ENCODE data around the gene TYROBP. TPM values are rescaled to one million over a fixed set of nuclear protein-coding genes. Genes with fewer than 3 reads are reported as not detected.

The TYROBP gene
- total RNA-seq, 4 donors from 2014 or later = 41.4 to 122 (median 117) TPM

- H3K4me1 ChIP-seq = peaks cover 0 to 51% (median 25%) of the 10 kb centered on the region in 4 donors
- no peaks in the 10 kb centered on the region for H3K27me3 ChIP-seq
- peak overlapping the region in 3 of 4 donors; percentile 8 to 94 (median 93) for H3K27ac ChIP-seq
- no peak overlapping the region for H3K4me3 ChIP-seq
- no peak for TF ChIP-seq EP300 (IDR thresholded peaks at IDR 0.05)
- WGBS, 2 donors = 71 to 79% methylated on average over 6 of the region's 6 CpGs
- DNase-seq (ENCODE audit: low spot score in 2 of 2) = no peak
- no peaks in the 10 kb centered on the region for H3K36me3 ChIP-seq
- no peaks in the 10 kb centered on the region for H3K9me3 ChIP-seq
Observed at GRCh38 chr19:35905178-35905727, 2.8 kb downstream of the TYROBP start.

- DNase-seq (ENCODE audit: low spot score in 2 of 2) = peak in 1 of 2 donors; percentile 12
- Histone ChIP-seq H3K36me3 (no peaks in the 10 kb centered on the region), H3K27me3 (peaks cover 0 to 3% of the 10 kb centered on the region in 2 donors), H3K4me3 (no peak overlapping the region), H3K9me3 (no peaks in the 10 kb centered on the region), H3K27ac (peak overlapping the region in 3 of 4 donors; percentile 92 to 94 (median 93)), H3K4me1 (peaks cover 0 to 51% (median 25%) of the 10 kb centered on the region in 4 donors)
- 75 to 87% methylated on average over 10 of the region's 10 CpGs for WGBS, 2 donors
- TF ChIP-seq EP300 (IDR thresholded peaks at IDR 0.05) (peak in 1 of 2 donors; percentile 42), POLR2A (IDR thresholded peaks at IDR 0.05) (no peak)
Observed at GRCh38 chr19:35904311-35905068, 3.6 kb downstream of the TYROBP start.

GRCh38 chr19:35903550-35904179 lies 4.4 kb downstream of the TYROBP start:
- Histone ChIP-seq H3K36me3 (no peaks in the 10 kb centered on the region), H3K27ac (peak overlapping the region in 3 of 4 donors; percentile 92 to 94 (median 93)), H3K9me3 (no peaks in the 10 kb centered on the region), H3K4me1 (peaks cover 0 to 56% (median 28%) of the 10 kb centered on the region in 4 donors), H3K27me3 (peaks cover 0 to 3% of the 10 kb centered on the region in 2 donors), H3K4me3 (peak overlapping the region in 3 of 4 donors; percentile 4 to 80 (median 25))
- DNase-seq (ENCODE audit: low spot score in 2 of 2) = peak; percentile 43 to 57
- TF ChIP-seq EP300 (IDR thresholded peaks at IDR 0.05) = peak in 1 of 2 donors; percentile 74
- TF ChIP-seq CTCF (IDR thresholded peaks at IDR 0.05) = no peak
- peak; percentile 35 to 56 for TF ChIP-seq POLR2A (IDR thresholded peaks at IDR 0.05)
- 5 to 6% methylated on average over 11 to 22 of the region's 24 CpGs for WGBS, 2 donors

DNA sequence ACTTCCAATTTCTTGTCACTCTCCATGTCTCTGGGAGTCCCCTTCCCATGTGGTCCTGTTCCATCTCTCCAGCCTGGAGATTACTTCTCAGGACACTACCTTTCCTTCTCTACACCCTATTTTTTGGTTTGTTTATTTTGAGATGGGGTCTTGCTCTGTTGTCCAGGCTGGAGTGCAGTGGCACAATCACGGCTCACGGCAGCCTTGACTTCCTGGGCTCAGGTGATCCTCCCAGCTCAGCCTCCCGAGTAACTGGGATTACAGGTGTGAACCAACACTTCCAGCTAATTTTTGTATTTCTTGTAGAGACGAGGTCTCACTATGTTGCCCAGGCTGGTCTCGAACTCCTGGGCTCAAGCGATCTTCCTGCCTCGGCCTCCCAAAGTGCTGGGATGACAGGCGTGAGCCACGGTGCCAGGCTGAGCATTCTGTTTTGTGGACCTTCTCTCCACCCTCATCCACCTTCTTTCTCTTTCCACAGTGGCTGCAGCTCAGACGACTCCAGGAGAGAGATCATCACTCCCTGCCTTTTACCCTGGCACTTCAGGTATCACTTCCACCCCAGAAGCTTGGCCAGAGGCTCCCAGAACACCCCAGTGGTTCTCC lies 5.1 kb downstream of the TYROBP start:
- Histone ChIP-seq H3K36me3 (no peaks in the 10 kb centered on the region), H3K27ac (peak overlapping the region; percentile 83 to 94 (median 92)), H3K4me3 (peak overlapping the region in 3 of 4 donors; percentile 4 to 80 (median 25)), H3K27me3 (peaks cover 0 to 3% of the 10 kb centered on the region in 2 donors), H3K9me3 (no peaks in the 10 kb centered on the region), H3K4me1 (peaks cover 0 to 63% (median 31%) of the 10 kb centered on the region in 4 donors)
- WGBS, 2 donors = 75 to 79% methylated on average over 10 of the region's 10 CpGs
- TF ChIP-seq POLR2A (IDR thresholded peaks at IDR 0.05) (no peak), EP300 (IDR thresholded peaks at IDR 0.05) (no peak), CTCF (IDR thresholded peaks at IDR 0.05) (no peak)
- DNase-seq (ENCODE audit: low spot score in 2 of 2) = no peak

GRCh38 chr19:35901854-35902661 lies 6.0 kb downstream of the TYROBP start, which contains the start of gene HCST:
TSS of gene HCST (plus strand) at chr19:35902529. CDS start at chr19:35902594, 65 bp downstream.
- Histone ChIP-seq H3K36me3 (peaks cover 0 to 8% (median 0%) of the 10 kb centered on the region in 3 donors), H3K4me3 (peak within 1 kb of the TSS in 3 of 4 donors; percentile 4 to 80 (median 25)), H3K27ac (peak within 1 kb of the TSS; percentile 83 to 94 (median 92)), H3K4me1 (peaks cover 0 to 70% (median 33%) of the 10 kb centered on the region in 4 donors), H3K27me3 (peaks cover 0 to 3% of the 10 kb centered on the region in 2 donors), H3K9me3 (no peaks in the 10 kb centered on the region)
- WGBS, 2 donors = 32 to 35% methylated on average over 6 of the region's 6 CpGs
- DNase-seq (ENCODE audit: low spot score in 2 of 2) = no peak
- TF ChIP-seq POLR2A (IDR thresholded peaks at IDR 0.05) (no peak), CTCF (IDR thresholded peaks at IDR 0.05) (no peak), EP300 (IDR thresholded peaks at IDR 0.05) (no peak)
